Spinal cord (tissue), 10 donors: ENCODE results near the gene MRPS11. TPM values are rescaled to one million over a fixed set of nuclear protein-coding genes. Genes with fewer than 3 reads are reported as not detected.
"Not testable (repeated sequence)": the region's sequence is repeated elsewhere in the genome, so short reads cannot be mapped to it uniquely, and the experiment has no call there.

Source experiments
- DNase-seq, 6 donors: peaks; one replicate each; pipeline versions ENCODE4 v3.0.0 to v3.0.0-alpha.2; 2013 to 2015; ENCODE audit warnings: low spot score in 6 of 6, low read depth in 4 of 6
- H3K27ac ChIP-seq: one replicate; pipeline ENCODE4 v1.5.1; 2013; ENCODE audit warnings: low read depth, low read length, control low read depth
- H3K27me3 ChIP-seq: one replicate; pipeline ENCODE4 v1.6.1; 2013; ENCODE audit warnings: low read length; ENCODE audit not compliant: control insufficient read depth, insufficient read depth
- H3K36me3 ChIP-seq: one replicate; pipeline ENCODE4 v1.6.1; 2013; ENCODE audit warnings: low read length; ENCODE audit not compliant: control insufficient read depth, insufficient read depth
- H3K4me1 ChIP-seq: one replicate; pipeline ENCODE4 v1.6.1; 2013; ENCODE audit warnings: low read length; ENCODE audit not compliant: control insufficient read depth, insufficient read depth
- H3K4me3 ChIP-seq: one replicate; pipeline ENCODE4 v1.5.1; 2013; ENCODE audit warnings: low read depth, low read length, control low read depth
- H3K9me3 ChIP-seq: one replicate; pipeline ENCODE4 v1.6.1; 2013; ENCODE audit warnings: low read length; ENCODE audit not compliant: control insufficient read depth, insufficient read depth
- WGBS: methylation state at CpG from one replicate; pipeline ENCODE4 v1.1.5; 2013; ENCODE audit warnings: missing lambda C conversion rate; ENCODE audit not compliant: insufficient coverage; 5-methylcytosine and 5-hydroxymethylcytosine counted together
- polyA plus RNA-seq, 2 donors: library from polyadenylated mRNA; unstranded; fragments of 120-200 nt; gene quantifications; one replicate each; pipeline ENCODE4 v1.2.1, GENCODE V29; 2013; ENCODE audit not compliant: insufficient read length in 2 of 2
- total RNA-seq, 2 donors: library from RNA; depleted of rRNA in 1 of 2; stranded (reverse); fragments of 120-200 nt in 1 of 2; fragments of >200 nt in 1 of 2; gene quantifications; one replicate each; pipeline versions ENCODE4 v1.2.3 to v1.2.4, GENCODE V29; 2013 to 2014
- donor health status: healthy.

MRPS11 gene
- total and polyA plus RNA-seq, 4 donors = 22.5 to 70.7 (median 61.4) TPM

GRCh38 chr15:88450125-88450798 is 17.2 kb upstream of the MRPS11 start:
- peak; percentile 46 to 94 (median 64) for DNase-seq
- H3K36me3 ChIP-seq = no peaks in the 10 kb centered on the region
- H3K4me3 ChIP-seq = no peak overlapping the region
- no peak overlapping the region for H3K27ac ChIP-seq
- no peaks in the 10 kb centered on the region for H3K9me3 ChIP-seq
- peaks cover 12% of the 10 kb centered on the region for H3K4me1 ChIP-seq
- no peaks in the 10 kb centered on the region for H3K27me3 ChIP-seq
- 6% methylated on average over 11 of the region's 12 CpGs for WGBS

- no peaks in the 10 kb centered on the region for H3K27me3 ChIP-seq
- no peak overlapping the region for H3K4me3 ChIP-seq
- 36% methylated on average over 1 of the region's 1 CpG for WGBS
- no peaks in the 10 kb centered on the region for H3K9me3 ChIP-seq
- H3K36me3 ChIP-seq = peaks cover 7% of the 10 kb centered on the region
- no peak for DNase-seq
- peaks cover 14% of the 10 kb centered on the region for H3K4me1 ChIP-seq
- H3K27ac ChIP-seq = no peak overlapping the region
Observed at GRCh38 chr15:88453651-88454050, 13.9 kb upstream of the MRPS11 start.

GRCh38 chr15:88454236-88454635 is 13.3 kb upstream of the MRPS11 start:
- H3K9me3 ChIP-seq = no peaks in the 10 kb centered on the region
- no peak for DNase-seq
- no peaks in the 10 kb centered on the region for H3K27me3 ChIP-seq
- WGBS = 93% methylated on average over 1 of the region's 1 CpG
- peaks cover 10% of the 10 kb centered on the region for H3K36me3 ChIP-seq
- no peak overlapping the region for H3K27ac ChIP-seq
- H3K4me3 ChIP-seq = no peak overlapping the region
- H3K4me1 ChIP-seq = peaks cover 14% of the 10 kb centered on the region

GRCh38 chr15:88454867-88455810 is 12.4 kb upstream of the MRPS11 start:
- Histone ChIP-seq H3K27me3 (no peaks in the 10 kb centered on the region), H3K4me1 (peaks cover 12% of the 10 kb centered on the region), H3K36me3 (peaks cover 18% of the 10 kb centered on the region), H3K27ac (no peak overlapping the region), H3K9me3 (no peaks in the 10 kb centered on the region), H3K4me3 (no peak overlapping the region)
- peak in 4 of 6 donors; percentile 58 to 95 (median 77) for DNase-seq
- WGBS = 39% methylated on average over 9 of the region's 9 CpGs

- Histone ChIP-seq H3K27ac (no peak overlapping the region), H3K27me3 (no peaks in the 10 kb centered on the region), H3K36me3 (peaks cover 22% of the 10 kb centered on the region), H3K9me3 (no peaks in the 10 kb centered on the region), H3K4me1 (peaks cover 10% of the 10 kb centered on the region), H3K4me3 (no peak overlapping the region)
- no peak for DNase-seq
- 100% methylated on average over 1 of the region's 3 CpGs for WGBS
Observed at GRCh38 chr15:88456733-88457132, 10.8 kb upstream of the MRPS11 start.

GRCh38 chr15:88463870-88464532 is 3.5 kb upstream of the MRPS11 start:
- no peaks in the 10 kb centered on the region for H3K9me3 ChIP-seq
- DNase-seq = no peak
- no peak overlapping the region for H3K27ac ChIP-seq
- H3K4me3 ChIP-seq = no peak overlapping the region
- no peaks in the 10 kb centered on the region for H3K27me3 ChIP-seq
- WGBS = 82% methylated on average over 1 of the region's 2 CpGs
- H3K36me3 ChIP-seq = peaks cover 17% of the 10 kb centered on the region
- H3K4me1 ChIP-seq = peaks cover 13% of the 10 kb centered on the region

- DNase-seq = no peak
- H3K36me3 ChIP-seq = peaks cover 12% of the 10 kb centered on the region
- no peaks in the 10 kb centered on the region for H3K27me3 ChIP-seq
- WGBS = 83% methylated on average over 1 of the region's 4 CpGs
- H3K27ac ChIP-seq = no peak overlapping the region
- H3K4me3 ChIP-seq = peak overlapping the region; percentile 92
- H3K4me1 ChIP-seq = peaks cover 13% of the 10 kb centered on the region
- H3K9me3 ChIP-seq = no peaks in the 10 kb centered on the region
Observed at GRCh38 chr15:88465633-88466224, 1.8 kb upstream of the MRPS11 start.

- Histone ChIP-seq H3K4me1 (peaks cover 13% of the 10 kb centered on the region), H3K4me3 (peak overlapping the region; percentile 92), H3K36me3 (peaks cover 11% of the 10 kb centered on the region), H3K27me3 (no peaks in the 10 kb centered on the region), H3K27ac (peak overlapping the region; percentile 80), H3K9me3 (no peaks in the 10 kb centered on the region)
- 0% methylated on average over 12 of the region's 17 CpGs for WGBS
- DNase-seq = peak in 1 of 6 donors; percentile 69
Observed at GRCh38 chr15:88467935-88468528, 524 bp downstream of the MRPS11 start.

- DNase-seq, H3K9me3 ChIP-seq, H3K27ac ChIP-seq, H3K27me3 ChIP-seq, H3K4me3 ChIP-seq: not testable (repeated sequence)
- WGBS = 97% methylated on average over 10 of the region's 10 CpGs
- H3K4me1 ChIP-seq = peaks cover 13% of the 10 kb centered on the region
- H3K36me3 ChIP-seq = peaks cover 14% of the 10 kb centered on the region
Observed at GRCh38 chr15:88468721-88469120, 1.2 kb downstream of the MRPS11 start.
